Measurements from ENCODE around the gene EIF3B. TPM values are rescaled to one million over a fixed set of nuclear protein-coding genes. Genes with fewer than 3 reads are reported as not detected.
A peak's percentile ranks its signal among the peaks of the same experiment; 100 is the strongest.

The EIF3B gene
- total and polyA plus RNA-seq, 9 of the 15 experiments (the other 6 are each of a cell fraction or from before 2014, with no cell fraction given) = 25.9 to 494 (median 357) TPM

DNA sequence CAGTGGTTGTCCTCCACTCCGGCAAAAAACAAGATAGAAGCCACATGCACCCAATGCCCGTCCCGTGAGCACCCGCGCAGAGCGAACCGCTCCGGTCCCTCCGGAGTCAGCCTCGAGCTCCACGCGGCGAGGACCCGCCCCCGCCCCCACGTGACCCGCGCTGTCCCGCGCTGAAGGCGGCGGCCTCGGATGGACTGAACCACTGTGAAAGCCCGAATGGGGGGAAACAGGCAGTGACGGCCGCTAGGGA lies 766 bp upstream of the EIF3B start (continued):
- TF ChIP-seq HDAC8 (tag; IDR thresholded peaks at IDR 0.05) = peak; percentile 75; the same call in 1 of the 2 replicates
- no peak for TF ChIP-seq KAT8 (IDR thresholded peaks at IDR 0.05; ENCODE audit: low read depth)
- TF ChIP-seq ETV1 (tag; conservative IDR thresholded peaks at IDR 0.05; ENCODE audit: low read depth) = peak; percentile 8; the same call in 1 of the 2 replicates
- no peak for TF ChIP-seq ZBTB40 (IDR thresholded peaks at IDR 0.05)
- 0 out of 2 replicates have a peak, but pooled peaks have one; percentile 45 for TF ChIP-seq ZBTB40 (CRISPR knock-in tag; IDR thresholded peaks at IDR 0.05)
- 0 out of 2 replicates have a peak, but pooled peaks have one; percentile 39 for TF ChIP-seq ZKSCAN1 (IDR thresholded peaks at IDR 0.05; ENCODE audit: low read depth, low read length)
- TF ChIP-seq FOXK1 (CRISPR knock-in tag; IDR thresholded peaks at IDR 0.05; ENCODE audit: borderline replicate concordance) = peak; percentile 96
- no peak for TF ChIP-seq EP300 (IDR thresholded peaks at IDR 0.05; ENCODE audit: low read length)
- TF ChIP-seq, protein P1, sequence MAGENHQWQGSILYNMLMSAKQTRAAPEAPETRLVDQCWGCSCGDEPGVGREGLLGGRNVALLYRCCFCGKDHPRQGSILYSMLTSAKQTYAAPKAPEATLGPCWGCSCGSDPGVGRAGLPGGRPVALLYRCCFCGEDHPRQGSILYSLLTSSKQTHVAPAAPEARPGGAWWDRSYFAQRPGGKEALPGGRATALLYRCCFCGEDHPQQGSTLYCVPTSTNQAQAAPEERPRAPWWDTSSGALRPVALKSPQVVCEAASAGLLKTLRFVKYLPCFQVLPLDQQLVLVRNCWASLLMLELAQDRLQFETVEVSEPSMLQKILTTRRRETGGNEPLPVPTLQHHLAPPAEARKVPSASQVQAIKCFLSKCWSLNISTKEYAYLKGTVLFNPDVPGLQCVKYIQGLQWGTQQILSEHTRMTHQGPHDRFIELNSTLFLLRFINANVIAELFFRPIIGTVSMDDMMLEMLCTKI (IDR thresholded peaks at IDR 0.05; ENCODE audit: partially characterized antibody) = no peak
- peak; percentile 95 for TF ChIP-seq KLF13 (tag; IDR thresholded peaks at IDR 0.05; ENCODE audit: borderline replicate concordance, low read depth)
- TF ChIP-seq, protein P2, sequence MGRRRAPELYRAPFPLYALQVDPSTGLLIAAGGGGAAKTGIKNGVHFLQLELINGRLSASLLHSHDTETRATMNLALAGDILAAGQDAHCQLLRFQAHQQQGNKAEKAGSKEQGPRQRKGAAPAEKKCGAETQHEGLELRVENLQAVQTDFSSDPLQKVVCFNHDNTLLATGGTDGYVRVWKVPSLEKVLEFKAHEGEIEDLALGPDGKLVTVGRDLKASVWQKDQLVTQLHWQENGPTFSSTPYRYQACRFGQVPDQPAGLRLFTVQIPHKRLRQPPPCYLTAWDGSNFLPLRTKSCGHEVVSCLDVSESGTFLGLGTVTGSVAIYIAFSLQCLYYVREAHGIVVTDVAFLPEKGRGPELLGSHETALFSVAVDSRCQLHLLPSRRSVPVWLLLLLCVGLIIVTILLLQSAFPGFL (CRISPR knock-in tag; IDR thresholded peaks at IDR 0.05) = no peak
- TF ChIP-seq FOS (IDR thresholded peaks at IDR 0.05; ENCODE audit: extremely low read depth, insufficient read length) = no peak
- TF ChIP-seq ZNF282 (CRISPR knock-in tag; IDR thresholded peaks at IDR 0.05) = peak; percentile 98; the same call in 1 of the 2 replicates
- TF ChIP-seq RBBP5 (IDR thresholded peaks at IDR 0.05; ENCODE audit: borderline replicate concordance, insufficient read depth, low read length, poor library complexity, severe bottlenecking) = peak; percentile 45
- no peak for TF ChIP-seq XRCC3 (IDR thresholded peaks at IDR 0.05)
- 0 out of 4 replicates have a peak, but pooled peaks of 1 of the 2 experiments have one; percentile 45 for TF ChIP-seq CSDE1 (IDR thresholded peaks at IDR 0.05)
- TF ChIP-seq ZNF431 (CRISPR knock-in tag; IDR thresholded peaks at IDR 0.05) = peak; percentile 92

Data from K562 (cell line).